Measurements from ENCODE around the gene RNASE13.

Gene RNASE13

DNA sequence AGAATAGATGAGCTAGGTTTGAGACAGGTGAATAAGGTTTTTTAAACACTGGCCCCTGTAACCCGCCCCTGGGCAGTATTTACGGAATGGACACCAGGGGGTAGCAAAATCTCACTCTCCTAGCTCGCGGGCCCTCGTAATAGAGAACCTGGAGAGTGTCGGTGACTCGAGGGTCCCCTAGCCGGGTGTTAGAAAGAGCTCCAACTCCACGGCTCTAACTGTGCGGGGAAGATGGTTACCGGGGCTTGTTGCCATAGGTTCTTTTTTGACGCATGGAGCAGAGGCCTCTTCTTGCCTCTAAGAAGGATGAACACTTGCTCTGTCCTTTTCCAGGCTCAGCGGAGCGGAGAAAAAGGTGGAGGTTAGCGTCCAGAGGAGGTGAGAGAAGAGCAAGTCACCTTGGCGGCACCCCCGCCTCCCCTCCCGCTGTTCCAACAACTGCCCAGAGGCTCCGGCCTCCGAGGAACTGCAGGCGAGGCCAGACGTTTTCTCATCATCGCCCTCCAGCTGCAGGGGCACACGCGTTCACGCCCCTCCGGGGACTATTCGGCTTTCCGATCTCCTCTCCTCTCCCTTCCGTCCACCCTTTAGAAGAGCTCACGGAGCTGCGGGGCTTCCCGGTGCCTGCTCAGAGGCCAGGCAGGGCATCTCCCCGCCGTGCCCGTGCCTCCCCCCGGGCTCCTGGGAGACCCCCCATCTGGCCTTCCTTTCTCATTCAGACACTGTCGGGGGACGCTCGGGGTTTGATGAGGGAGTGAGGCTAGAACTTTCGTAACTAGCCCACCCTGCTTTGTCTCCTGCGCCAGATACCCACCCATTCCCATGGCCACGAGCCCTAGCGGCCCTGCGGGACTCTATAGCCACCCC lies 34.1 kb upstream of the RNASE13 start:
- Histone ChIP-seq H3K9me3 (ENCODE audit: control insufficient read depth, insufficient read depth, low read depth, low read length) (no peaks in the 10 kb centered on the region), H3K4me3 (ENCODE audit: low read depth, low read length) (no peak overlapping the region), H3K4me1 (ENCODE audit: control insufficient read depth, insufficient read depth, low read length) (peaks cover 16% of the 10 kb centered on the region), H3K36me3 (ENCODE audit: control insufficient read depth in 2 of 2, insufficient read depth in 1 of 2, low read length in 2 of 2) (peaks cover 0 to 10% of the 10 kb centered on the region in 2 experiments; a peak in 1 of 3 replicates), H3K27ac (ENCODE audit: extremely low read depth, low read depth, low read length) (no peak overlapping the region; the same call in 1 of the 2 replicates)
- ChIA-PET CTCF (interaction anchor here (0.6 to 5.0 kb wide), 15 partner anchors 9 to 217 kb away, joined by 3 to 131 read pairs (median 7); partner anchors contain the start of genes RNASE7 and TMEM253), POLR2A (interaction anchor here (1.0 to 1.6 kb wide), 5 partner anchors 19 to 54 kb away, joined by 3 to 8 read pairs (median 5); no protein-coding TSS in a partner anchor)
- TF ChIP-seq, protein P1, sequence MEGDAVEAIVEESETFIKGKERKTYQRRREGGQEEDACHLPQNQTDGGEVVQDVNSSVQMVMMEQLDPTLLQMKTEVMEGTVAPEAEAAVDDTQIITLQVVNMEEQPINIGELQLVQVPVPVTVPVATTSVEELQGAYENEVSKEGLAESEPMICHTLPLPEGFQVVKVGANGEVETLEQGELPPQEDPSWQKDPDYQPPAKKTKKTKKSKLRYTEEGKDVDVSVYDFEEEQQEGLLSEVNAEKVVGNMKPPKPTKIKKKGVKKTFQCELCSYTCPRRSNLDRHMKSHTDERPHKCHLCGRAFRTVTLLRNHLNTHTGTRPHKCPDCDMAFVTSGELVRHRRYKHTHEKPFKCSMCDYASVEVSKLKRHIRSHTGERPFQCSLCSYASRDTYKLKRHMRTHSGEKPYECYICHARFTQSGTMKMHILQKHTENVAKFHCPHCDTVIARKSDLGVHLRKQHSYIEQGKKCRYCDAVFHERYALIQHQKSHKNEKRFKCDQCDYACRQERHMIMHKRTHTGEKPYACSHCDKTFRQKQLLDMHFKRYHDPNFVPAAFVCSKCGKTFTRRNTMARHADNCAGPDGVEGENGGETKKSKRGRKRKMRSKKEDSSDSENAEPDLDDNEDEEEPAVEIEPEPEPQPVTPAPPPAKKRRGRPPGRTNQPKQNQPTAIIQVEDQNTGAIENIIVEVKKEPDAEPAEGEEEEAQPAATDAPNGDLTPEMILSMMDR (tag by site-specific recombination; IDR thresholded peaks at IDR 0.05), result 0 out of 2 replicates have a peak, but pooled peaks have one; percentile 13
- TF ChIP-seq ZEB2 (tag by site-specific recombination; IDR thresholded peaks at IDR 0.05) (0 out of 2 replicates have a peak, but pooled peaks have one; percentile 51), ZNF248 (tag by site-specific recombination; IDR thresholded peaks at IDR 0.05) (no peak), SCRT2 (tag by site-specific recombination; IDR thresholded peaks at IDR 0.05) (no peak), GLIS2 (tag by site-specific recombination; IDR thresholded peaks at IDR 0.05) (peak; percentile 32; the same call in 1 of the 2 replicates), ZNF214 (tag by site-specific recombination; IDR thresholded peaks at IDR 0.05; ENCODE audit: borderline replicate concordance) (no peak), ZNF169 (tag by site-specific recombination; IDR thresholded peaks at IDR 0.05) (no peak), ZNF341 (tag by site-specific recombination; IDR thresholded peaks at IDR 0.05; ENCODE audit: low read depth) (peak; percentile 95), ZNF223 (tag by site-specific recombination; IDR thresholded peaks at IDR 0.05) (no peak), ZNF654 (tag by site-specific recombination; IDR thresholded peaks at IDR 0.05; ENCODE audit: low read depth) (peak; percentile 59), GLIS1 (tag by site-specific recombination; IDR thresholded peaks at IDR 0.05) (peak; percentile 34; the same call in 1 of the 2 replicates)
- TF ChIP-seq, protein P2, sequence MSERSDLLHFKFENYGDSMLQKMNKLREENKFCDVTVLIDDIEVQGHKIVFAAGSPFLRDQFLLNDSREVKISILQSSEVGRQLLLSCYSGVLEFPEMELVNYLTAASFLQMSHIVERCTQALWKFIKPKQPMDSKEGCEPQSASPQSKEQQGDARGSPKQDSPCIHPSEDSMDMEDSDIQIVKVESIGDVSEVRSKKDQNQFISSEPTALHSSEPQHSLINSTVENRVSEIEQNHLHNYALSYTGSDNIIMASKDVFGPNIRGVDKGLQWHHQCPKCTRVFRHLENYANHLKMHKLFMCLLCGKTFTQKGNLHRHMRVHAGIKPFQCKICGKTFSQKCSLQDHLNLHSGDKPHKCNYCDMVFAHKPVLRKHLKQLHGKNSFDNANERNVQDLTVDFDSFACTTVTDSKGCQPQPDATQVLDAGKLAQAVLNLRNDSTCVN (tag by site-specific recombination; optimal IDR thresholded peaks at IDR 0.05), result peak; percentile 9
- TF ChIP-seq, protein P3, sequence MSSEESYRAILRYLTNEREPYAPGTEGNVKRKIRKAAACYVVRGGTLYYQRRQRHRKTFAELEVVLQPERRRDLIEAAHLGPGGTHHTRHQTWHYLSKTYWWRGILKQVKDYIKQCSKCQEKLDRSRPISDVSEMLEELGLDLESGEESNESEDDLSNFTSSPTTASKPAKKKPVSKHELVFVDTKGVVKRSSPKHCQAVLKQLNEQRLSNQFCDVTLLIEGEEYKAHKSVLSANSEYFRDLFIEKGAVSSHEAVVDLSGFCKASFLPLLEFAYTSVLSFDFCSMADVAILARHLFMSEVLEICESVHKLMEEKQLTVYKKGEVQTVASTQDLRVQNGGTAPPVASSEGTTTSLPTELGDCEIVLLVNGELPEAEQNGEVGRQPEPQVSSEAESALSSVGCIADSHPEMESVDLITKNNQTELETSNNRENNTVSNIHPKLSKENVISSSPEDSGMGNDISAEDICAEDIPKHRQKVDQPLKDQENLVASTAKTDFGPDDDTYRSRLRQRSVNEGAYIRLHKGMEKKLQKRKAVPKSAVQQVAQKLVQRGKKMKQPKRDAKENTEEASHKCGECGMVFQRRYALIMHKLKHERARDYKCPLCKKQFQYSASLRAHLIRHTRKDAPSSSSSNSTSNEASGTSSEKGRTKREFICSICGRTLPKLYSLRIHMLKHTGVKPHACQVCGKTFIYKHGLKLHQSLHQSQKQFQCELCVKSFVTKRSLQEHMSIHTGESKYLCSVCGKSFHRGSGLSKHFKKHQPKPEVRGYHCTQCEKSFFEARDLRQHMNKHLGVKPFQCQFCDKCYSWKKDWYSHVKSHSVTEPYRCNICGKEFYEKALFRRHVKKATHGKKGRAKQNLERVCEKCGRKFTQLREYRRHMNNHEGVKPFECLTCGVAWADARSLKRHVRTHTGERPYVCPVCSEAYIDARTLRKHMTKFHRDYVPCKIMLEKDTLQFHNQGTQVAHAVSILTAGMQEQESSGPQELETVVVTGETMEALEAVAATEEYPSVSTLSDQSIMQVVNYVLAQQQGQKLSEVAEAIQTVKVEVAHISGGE (tag by site-specific recombination; conservative IDR thresholded peaks at IDR 0.05; ENCODE audit: low read depth), result no peak

DNA sequence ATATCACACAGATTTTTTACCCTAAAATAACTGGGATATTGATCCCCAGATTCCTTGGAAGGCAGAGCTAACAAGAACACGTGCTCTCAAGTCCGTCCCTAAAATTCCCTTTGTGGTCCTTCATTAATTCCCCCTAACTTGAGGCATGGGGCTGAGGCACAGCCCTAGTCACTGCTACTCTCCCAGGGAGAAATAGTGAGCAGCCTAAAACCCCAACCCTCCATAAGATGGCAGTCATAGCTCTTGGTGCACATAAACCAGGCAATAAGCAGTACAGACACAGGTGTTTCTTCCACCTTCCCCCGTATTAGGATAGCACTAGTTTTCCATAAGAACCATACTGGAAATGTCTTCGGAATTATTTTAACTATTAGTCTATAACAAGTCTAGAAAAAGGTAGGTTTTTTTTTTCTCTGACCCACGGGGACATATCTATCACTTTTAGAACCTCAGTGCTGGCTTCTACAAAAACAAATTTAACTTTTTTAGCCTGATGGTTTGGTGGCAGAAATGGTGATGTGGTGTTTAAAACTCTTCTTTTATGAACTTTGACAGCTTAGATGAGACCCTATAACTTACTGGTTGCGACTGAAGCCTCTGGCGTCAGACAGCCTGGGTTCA lies 32.4 kb upstream of the RNASE13 start:
- Histone ChIP-seq H3K4me1 (ENCODE audit: control insufficient read depth, insufficient read depth, low read length) (peaks cover 13% of the 10 kb centered on the region), H3K27ac (ENCODE audit: extremely low read depth, low read depth, low read length) (no peak overlapping the region), H3K9me3 (ENCODE audit: control insufficient read depth, insufficient read depth, low read depth, low read length) (no peaks in the 10 kb centered on the region), H3K4me3 (ENCODE audit: low read depth, low read length) (no peak overlapping the region), H3K36me3 (ENCODE audit: control insufficient read depth in 2 of 2, insufficient read depth in 1 of 2, low read length in 2 of 2) (no peaks in the 10 kb centered on the region)
- no peak for TF ChIP-seq ZNF555 (tag by site-specific recombination; conservative IDR thresholded peaks at IDR 0.05)
- no peak for TF ChIP-seq HOXA7 (CRISPR knock-in tag; IDR thresholded peaks at IDR 0.05; ENCODE audit: borderline replicate concordance)
- TF ChIP-seq SCRT2 (tag by site-specific recombination; IDR thresholded peaks at IDR 0.05), result 0 out of 2 replicates have a peak, but pooled peaks have one; percentile 11
- TF ChIP-seq ZNF654 (tag by site-specific recombination; IDR thresholded peaks at IDR 0.05; ENCODE audit: low read depth), result peak; percentile 41
- TF ChIP-seq ZFP41 (tag by site-specific recombination; IDR thresholded peaks at IDR 0.05; ENCODE audit: borderline replicate concordance), result no peak
- no peak for TF ChIP-seq SETDB1 (IDR thresholded peaks at IDR 0.05; ENCODE audit: insufficient read length, low read length)
- ChIA-PET POLR2A (no interaction called here), CTCF (interaction anchor here (0.6 to 5.0 kb wide), 14 partner anchors 10 to 193 kb away, joined by 3 to 131 read pairs (median 4); partner anchors contain the start of gene TMEM253)

Measured in HEK293 (cell line).